Testis (tissue), 2 donors: ENCODE data around the gene STXBP6.

Source experiments
- CTCF ChIP-seq, 3 experiments: fragments of 450-650 bp in 2 of 3; fragments of 200-600 bp in 1 of 3; sonication (generic) in 1 of 3; IDR thresholded peaks; one replicate each; pipeline ENCODE4 v1.5.1; 2016 to 2019; ENCODE audit warnings: antibody characterized with exemption in 3 of 3, mild to moderate bottlenecking in 2 of 3, moderate library complexity in 1 of 3
- POLR2A ChIP-seq: fragments of 450-650 bp; IDR thresholded peaks from one replicate; pipeline ENCODE4 v1.6.1; 2017; ENCODE audit warnings: antibody characterized with exemption, mild to moderate bottlenecking, moderate library complexity

- TF ChIP-seq CTCF (IDR thresholded peaks at IDR 0.05): no peak
- no peak for TF ChIP-seq POLR2A
These were observed 245.9 kb downstream of the STXBP6 start for GRCh38 chr14:24803933-24804494.
